H9 (cell line): ENCODE data around the gene FAM120C. TPM values are rescaled to one million over a fixed set of nuclear protein-coding genes. Genes with fewer than 3 reads are reported as not detected.
A peak's percentile ranks its signal among the peaks of the same experiment; 100 is the strongest.

ENCODE experiments used
- DNase-seq: peaks from one replicate; pipeline ENCODE4 v3.0.0-alpha.2; 2017
- H2AFZ ChIP-seq: one replicate; pipeline ENCODE4 v1.6.1; 2013; ENCODE audit warnings: mild to moderate bottlenecking, low read length, control low read depth, moderate library complexity
- H2AK5ac ChIP-seq: 2 replicates; pipeline ENCODE4 v1.6.1; 2013; ENCODE audit warnings: low read length, control low read depth, mixed read lengths; ENCODE audit not compliant: insufficient read length
- H2BK120ac ChIP-seq: one replicate; pipeline ENCODE4 v1.6.1; 2013; ENCODE audit warnings: low read depth, mild to moderate bottlenecking, low read length, control low read depth, inconsistent platforms; ENCODE audit not compliant: poor library complexity, severe bottlenecking
- H2BK12ac ChIP-seq: 2 replicates; pipeline ENCODE4 v1.6.1; 2013; ENCODE audit warnings: low read length, control low read depth, mixed read lengths, low read depth; ENCODE audit not compliant: insufficient read length
- H2BK15ac ChIP-seq: 2 replicates; pipeline ENCODE4 v1.6.1; 2013; ENCODE audit warnings: low read depth, low read length, control low read depth
- H2BK20ac ChIP-seq: one replicate; pipeline ENCODE4 v1.6.1; 2013; ENCODE audit warnings: low read depth, mild to moderate bottlenecking, low read length, control low read depth, inconsistent platforms; ENCODE audit not compliant: poor library complexity, severe bottlenecking
- H2BK5ac ChIP-seq: 2 replicates; pipeline ENCODE4 v1.6.1; 2013; ENCODE audit warnings: low read length, control low read depth, mixed read lengths; ENCODE audit not compliant: insufficient read length
- H3K14ac ChIP-seq: 2 replicates; pipeline ENCODE4 v1.6.1; 2013; ENCODE audit warnings: low read length, control low read depth; ENCODE audit not compliant: insufficient read depth
- H3K18ac ChIP-seq: 2 replicates; pipeline ENCODE4 v1.6.1; 2013; ENCODE audit warnings: low read depth, mild to moderate bottlenecking, mixed read lengths, low read length, control low read depth; ENCODE audit not compliant: insufficient read length
- H3K23ac ChIP-seq: 2 replicates; pipeline ENCODE4 v1.6.1; 2013; ENCODE audit warnings: low read length, control low read depth, mixed read lengths, low read depth; ENCODE audit not compliant: insufficient read length
- H3K23me2 ChIP-seq: 2 replicates; pipeline ENCODE4 v1.6.1; 2013; ENCODE audit warnings: low read depth, mild to moderate bottlenecking, mixed read lengths, low read length, control low read depth; ENCODE audit not compliant: insufficient read length, poor library complexity, severe bottlenecking
- H3K27ac ChIP-seq: 2 replicates; pipeline ENCODE4 v1.5.1; 2013; ENCODE audit warnings: low read length, control low read depth, mixed read lengths, low read depth; ENCODE audit not compliant: insufficient read length
- H3K27me3 ChIP-seq: 2 replicates; pipeline ENCODE4 v1.6.1; 2013; ENCODE audit warnings: low read length, control low read depth, inconsistent platforms; ENCODE audit not compliant: insufficient read depth
- H3K4ac ChIP-seq: 2 replicates; pipeline ENCODE4 v1.6.1; 2013; ENCODE audit warnings: low read depth, mild to moderate bottlenecking, control low read depth, inconsistent platforms, low read length, moderate library complexity
- H3K4me1 ChIP-seq: 2 replicates; pipeline ENCODE4 v1.6.1; 2013; ENCODE audit warnings: low read length, control low read depth, inconsistent platforms; ENCODE audit not compliant: insufficient read depth
- H3K4me2 ChIP-seq: 2 replicates; pipeline ENCODE4 v1.6.1; 2013; ENCODE audit warnings: low read length, control low read depth, mixed read lengths; ENCODE audit not compliant: insufficient read length, insufficient read depth
- H3K56ac ChIP-seq: 2 replicates; pipeline ENCODE4 v1.6.1; 2013; ENCODE audit warnings: low read depth, mild to moderate bottlenecking, mixed read lengths, low read length, control low read depth; ENCODE audit not compliant: insufficient read length
- H3K79me1 ChIP-seq: 2 replicates; pipeline ENCODE4 v1.6.1; 2013; ENCODE audit warnings: low read depth, mild to moderate bottlenecking, moderate library complexity, low read length, control low read depth, inconsistent platforms; ENCODE audit not compliant: insufficient read depth, poor library complexity, severe bottlenecking
- H3K79me2 ChIP-seq: 2 replicates; pipeline ENCODE4 v1.6.1; 2013; ENCODE audit warnings: low read length, control low read depth, inconsistent platforms; ENCODE audit not compliant: insufficient read depth
- H3K9ac ChIP-seq: 2 replicates; pipeline ENCODE4 v1.6.1; 2013; ENCODE audit warnings: low read length, control low read depth, mixed read lengths; ENCODE audit not compliant: insufficient read length; ENCODE audit errors: extremely low read depth
- H3K9me3 ChIP-seq: one replicate; pipeline ENCODE4 v1.6.1; 2013; ENCODE audit warnings: low read depth, low read length, inconsistent platforms; ENCODE audit not compliant: control insufficient read depth
- H3T11ph ChIP-seq: one replicate; pipeline ENCODE4 v1.6.1; 2013; ENCODE audit warnings: mild to moderate bottlenecking, low read length, control low read depth, inconsistent platforms
- H4K20me1 ChIP-seq: one replicate; pipeline ENCODE4 v1.6.1; 2013; ENCODE audit not compliant: control insufficient read depth, insufficient read length, insufficient read depth
- H4K5ac ChIP-seq: 2 replicates; pipeline ENCODE4 v1.6.1; 2013; ENCODE audit warnings: low read depth, mild to moderate bottlenecking, mixed read lengths, low read length, control low read depth; ENCODE audit not compliant: insufficient read length
- H4K8ac ChIP-seq: replicated peaks from 2 replicates; pipeline ENCODE4 v1.6.1; 2013; ENCODE audit warnings: low read length, control low read depth, mixed read lengths, low read depth; ENCODE audit not compliant: insufficient read length
- H4K91ac ChIP-seq: 2 replicates; pipeline ENCODE4 v1.6.1; 2013; ENCODE audit warnings: low read depth, mild to moderate bottlenecking, moderate library complexity, mixed read lengths, low read length, control low read depth; ENCODE audit not compliant: insufficient read length
- H3K27ac Mint-ChIP-seq, 3 experiments: 2 replicates in 2 of 3; 3 replicates in 1 of 3; pipeline ENCODE4 v1.8.0; 2020 to 2021; ENCODE audit warnings: mixed read lengths in 3 of 3, mild to moderate bottlenecking in 1 of 3, moderate library complexity in 1 of 3
- H3K27me3 Mint-ChIP-seq: 2 replicates; pipeline ENCODE4 v1.8.0; 2021; ENCODE audit warnings: low read depth, mild to moderate bottlenecking, moderate library complexity, mixed read lengths
- H3K36me3 Mint-ChIP-seq, 3 experiments: 2 replicates in 2 of 3; 3 replicates in 1 of 3; pipeline ENCODE4 v1.8.0; 2020 to 2021; ENCODE audit warnings: low read depth in 3 of 3, mixed read lengths in 3 of 3; ENCODE audit not compliant: insufficient read depth in 1 of 3
- H3K4me1 Mint-ChIP-seq, 2 experiments: 2 replicates each; pipeline ENCODE4 v1.8.0; 2020; ENCODE audit warnings: mixed read lengths in 2 of 2
- H3K4me3 Mint-ChIP-seq, 2 experiments: 2 replicates in 1 of 2; 3 replicates in 1 of 2; pipeline ENCODE4 v1.8.0; 2020 to 2021; ENCODE audit warnings: mild to moderate bottlenecking in 2 of 2, mixed read lengths in 2 of 2, moderate library complexity in 1 of 2
- H3K9me3 Mint-ChIP-seq, 2 experiments: 2 replicates in 1 of 2; 3 replicates in 1 of 2; pipeline ENCODE4 v1.8.0; 2020; ENCODE audit warnings: mild to moderate bottlenecking in 2 of 2, mixed read lengths in 2 of 2, moderate library complexity in 1 of 2
- WGBS: extraction: QIAGEN DNeasy Blood & Tissue Kit; methylation state at CpG from one replicate; pipeline ENCODE4 v1.1.7; 2013; ENCODE audit warnings: missing lambda C conversion rate, low lambda C conversion rate, mixed read lengths; ENCODE audit not compliant: insufficient read length; ENCODE audit errors: extremely low coverage; 5-methylcytosine and 5-hydroxymethylcytosine counted together
- total RNA-seq: library from RNA; stranded (reverse); gene quantifications from 2 replicates; pipeline ENCODE4 v1.2.1, GENCODE V29; 2021
- TF ChIP-seq, protein P1 (sequence below): fragments of 200-600 bp; sonication (generic); conservative IDR thresholded peaks from 3 replicates; pipeline ENCODE4 v1.8.0; 2021; ENCODE audit warnings: antibody characterized with exemption, mild to moderate bottlenecking

The FAM120C gene
- total RNA-seq, 1 experiment from 2014 or later: 9.2 TPM

DNA sequence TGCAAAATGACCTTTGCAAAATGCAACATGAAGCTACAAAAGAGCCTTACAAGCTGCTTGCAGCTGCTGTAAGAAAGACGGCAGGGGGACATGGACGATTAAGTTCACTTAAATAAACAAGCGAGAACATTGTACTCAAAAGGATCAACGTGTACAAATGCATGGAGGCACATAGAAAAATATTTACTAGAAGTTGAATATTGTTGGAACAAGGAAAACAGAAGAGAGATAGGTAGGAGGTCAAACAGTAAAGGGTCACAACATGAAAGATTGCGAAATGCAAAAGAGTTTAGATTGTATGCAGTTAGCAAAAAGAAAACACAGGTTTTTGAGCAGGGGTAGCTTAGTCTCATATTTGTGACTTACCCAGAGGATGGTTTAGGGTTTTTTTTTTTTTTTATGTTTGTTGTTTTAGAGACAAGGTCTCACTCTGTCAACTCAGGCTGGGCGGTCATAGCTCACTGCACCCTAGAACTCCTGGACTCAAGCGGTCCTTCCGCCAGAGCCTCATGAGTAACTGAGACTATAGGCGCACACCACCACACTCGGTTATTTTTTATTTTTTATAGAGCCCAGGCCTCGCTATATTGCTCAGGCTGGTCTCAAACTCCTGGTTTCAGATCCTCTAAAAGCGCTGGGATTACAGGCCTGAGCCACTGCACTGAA lies 137.4 kb downstream of the FAM120C start:
- H4K20me1 ChIP-seq: no peaks in the 10 kb centered on the region
- peaks cover 15 to 18% (median 17%) of the 10 kb centered on the region in 3 experiments for H3K36me3 Mint-ChIP-seq
- H4K91ac ChIP-seq: no peak overlapping the region
- no peaks in the 10 kb centered on the region for H3K79me1 ChIP-seq
- H3K27ac ChIP-seq: peak overlapping the region; percentile 97
- no peak overlapping the region for H3T11ph ChIP-seq
- peaks cover 37% of the 10 kb centered on the region for H3K9me3 ChIP-seq
- H3K4me2 ChIP-seq: no peak overlapping the region
- no peak overlapping the region for H2AK5ac ChIP-seq
- H2BK15ac ChIP-seq: no peak overlapping the region
- no peak overlapping the region for H3K4ac ChIP-seq
- no peak overlapping the region for H3K56ac ChIP-seq
- H2BK20ac ChIP-seq: no peak overlapping the region
- H3K14ac ChIP-seq: no peak overlapping the region
- no peaks in the 10 kb centered on the region for H3K79me2 ChIP-seq
- TF ChIP-seq, protein P1, sequence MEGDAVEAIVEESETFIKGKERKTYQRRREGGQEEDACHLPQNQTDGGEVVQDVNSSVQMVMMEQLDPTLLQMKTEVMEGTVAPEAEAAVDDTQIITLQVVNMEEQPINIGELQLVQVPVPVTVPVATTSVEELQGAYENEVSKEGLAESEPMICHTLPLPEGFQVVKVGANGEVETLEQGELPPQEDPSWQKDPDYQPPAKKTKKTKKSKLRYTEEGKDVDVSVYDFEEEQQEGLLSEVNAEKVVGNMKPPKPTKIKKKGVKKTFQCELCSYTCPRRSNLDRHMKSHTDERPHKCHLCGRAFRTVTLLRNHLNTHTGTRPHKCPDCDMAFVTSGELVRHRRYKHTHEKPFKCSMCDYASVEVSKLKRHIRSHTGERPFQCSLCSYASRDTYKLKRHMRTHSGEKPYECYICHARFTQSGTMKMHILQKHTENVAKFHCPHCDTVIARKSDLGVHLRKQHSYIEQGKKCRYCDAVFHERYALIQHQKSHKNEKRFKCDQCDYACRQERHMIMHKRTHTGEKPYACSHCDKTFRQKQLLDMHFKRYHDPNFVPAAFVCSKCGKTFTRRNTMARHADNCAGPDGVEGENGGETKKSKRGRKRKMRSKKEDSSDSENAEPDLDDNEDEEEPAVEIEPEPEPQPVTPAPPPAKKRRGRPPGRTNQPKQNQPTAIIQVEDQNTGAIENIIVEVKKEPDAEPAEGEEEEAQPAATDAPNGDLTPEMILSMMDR: no peak
- no peak for DNase-seq
- peaks cover 3% of the 10 kb centered on the region; the same call in 1 of the 2 replicates for H3K4me1 ChIP-seq
- no peak overlapping the region for H2BK120ac ChIP-seq
- no peak overlapping the region for H2BK12ac ChIP-seq
- peaks cover 2% of the 10 kb centered on the region; the same call in 1 of the 2 replicates for H3K27me3 Mint-ChIP-seq
- no peak overlapping the region for H4K8ac ChIP-seq
- peaks cover 7% of the 10 kb centered on the region for H3K23me2 ChIP-seq
- H4K5ac ChIP-seq: no peak overlapping the region
- H3K27me3 ChIP-seq: no peaks in the 10 kb centered on the region
- no peak overlapping the region for H3K18ac ChIP-seq
- H3K9ac ChIP-seq: no peak overlapping the region
- no CpG with 5 or more reads among the region's 12 CpGs for WGBS
- H3K27ac Mint-ChIP-seq: peak overlapping the region; percentile 64 to 100 (median 98); a peak in 6 of 7 replicates
- H2BK5ac ChIP-seq: no peak overlapping the region
- H2AFZ ChIP-seq: no peak overlapping the region
- H3K4me1 Mint-ChIP-seq: peaks cover 22 to 32% of the 10 kb centered on the region in 2 experiments
- peaks cover 70 to 74% of the 10 kb centered on the region in 2 experiments for H3K9me3 Mint-ChIP-seq
- no peak overlapping the region for H3K23ac ChIP-seq
- peak overlapping the region; percentile 92 to 97; a peak in 4 of 5 replicates for H3K4me3 Mint-ChIP-seq
